Suprapubic skin (tissue), 4 donors: ENCODE results near the gene HOXB2. TPM values are rescaled to one million over a fixed set of nuclear protein-coding genes. Genes with fewer than 3 reads are reported as not detected.
A peak's percentile ranks its signal among the peaks of the same experiment; 100 is the strongest.

Source experiments
- DNase-seq, 2 donors: peaks; one replicate each; pipeline ENCODE4 v3.0.0-alpha.2; 2019; ENCODE audit warnings: low spot score in 2 of 2
- H3K27ac ChIP-seq: fragments of 200-600 bp; sonication (generic); one replicate; pipeline ENCODE4 v1.5.1; 2019
- H3K27me3 ChIP-seq: fragments of 200-600 bp; sonication (generic); one replicate; pipeline ENCODE4 v1.5.1; 2019
- H3K36me3 ChIP-seq: fragments of 200-600 bp; sonication (generic); one replicate; pipeline ENCODE4 v1.5.1; 2019
- H3K4me1 ChIP-seq: fragments of 200-600 bp; sonication (generic); one replicate; pipeline ENCODE4 v1.5.1; 2019
- H3K4me3 ChIP-seq: fragments of 200-600 bp; sonication (generic); one replicate; pipeline ENCODE4 v1.5.1; 2019; ENCODE audit warnings: mild to moderate bottlenecking
- H3K9me3 ChIP-seq: fragments of 200-600 bp; sonication (generic); one replicate; pipeline ENCODE4 v1.5.1; 2019
- CTCF ChIP-seq, 2 donors: fragments of 200-600 bp in 1 of 2; fragments of 450-650 bp in 1 of 2; sonication (generic) in 1 of 2; IDR thresholded peaks; one replicate each; pipeline ENCODE4 v1.5.1; 2016 to 2019; ENCODE audit warnings: antibody characterized with exemption in 2 of 2, mild to moderate bottlenecking in 1 of 2, moderate library complexity in 1 of 2
- EP300 ChIP-seq: sonication (generic); formaldehyde crosslinking; IDR thresholded peaks from one replicate; pipeline ENCODE4 v1.6.1; 2017; ENCODE audit warnings: antibody characterized with exemption
- POLR2A ChIP-seq, 2 donors: fragments of 450-650 bp; IDR thresholded peaks; one replicate each; pipeline ENCODE4 v1.6.1; 2017; ENCODE audit warnings: antibody characterized with exemption in 2 of 2, mild to moderate bottlenecking in 2 of 2, moderate library complexity in 2 of 2
- POLR2AphosphoS5 ChIP-seq, 3 donors: sonication (generic); formaldehyde crosslinking; IDR thresholded peaks; one replicate each; pipeline ENCODE4 v1.6.1; 2017; ENCODE audit warnings: antibody characterized with exemption in 3 of 3
- WGBS: methylation state at CpG from one replicate; pipeline ENCODE4 v1.1.5; 2018; 5-methylcytosine and 5-hydroxymethylcytosine counted together
- total RNA-seq, 4 donors: library from RNA; depleted of rRNA; stranded (reverse); fragments of >200 nt; gene quantifications; one replicate each; pipeline ENCODE4 v1.1.0, GENCODE V29; 2016

HOXB2 gene
- total RNA-seq, 4 donors from 2014 or later, result 8.4 to 13.6 (median 9.9) TPM

DNA sequence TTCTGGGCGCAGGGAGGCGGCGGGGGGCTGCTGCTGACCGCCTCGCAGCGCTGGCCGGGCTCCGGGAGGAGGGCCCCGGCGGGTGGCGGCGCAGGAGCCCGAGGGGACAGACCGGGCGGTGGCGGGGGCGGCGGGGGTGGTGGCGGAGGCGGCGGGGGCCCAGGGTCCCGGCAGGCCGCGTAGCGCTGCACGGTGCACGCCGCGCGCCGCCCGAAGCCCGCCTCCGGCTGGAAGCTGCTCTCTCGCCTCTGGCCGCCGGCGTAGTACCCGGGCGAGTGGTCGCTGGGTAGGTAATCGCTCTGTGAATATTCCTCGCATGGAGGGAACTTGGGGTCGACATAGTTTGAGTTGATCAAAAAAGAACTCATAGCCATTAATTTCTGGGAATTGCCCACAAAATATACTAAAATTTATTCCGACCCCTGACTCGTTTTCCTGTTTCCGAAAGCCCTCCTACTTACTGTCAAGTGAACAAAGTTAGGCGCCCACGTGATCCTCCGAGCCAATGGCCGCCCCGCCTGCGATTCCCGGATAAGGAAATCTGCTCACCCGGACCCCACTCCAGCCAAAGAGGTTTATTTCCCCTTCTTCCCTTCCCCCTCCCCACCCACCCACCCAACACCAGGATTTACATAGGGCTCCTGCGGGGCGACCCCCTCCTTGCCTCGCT is 33.2 kb upstream of the HOXB2 start, which contains the start of gene HOXB4:
TSS of gene HOXB4 (minus strand) at position 405 of the 670 bp plus-strand sequence. CDS start at position 374, 31 bp downstream.
- no peaks in the 10 kb centered on the region for H3K36me3 ChIP-seq
- DNase-seq, result peak; percentile 93 to 95
- H3K4me3 ChIP-seq, result peak within 1 kb of the TSS; percentile 69
- TF ChIP-seq POLR2AphosphoS5 (IDR thresholded peaks at IDR 0.05) (no peak), EP300 (no peak), CTCF (IDR thresholded peaks at IDR 0.05) (no peak), POLR2A (IDR thresholded peaks at IDR 0.05) (no peak)
- peak within 1 kb of the TSS; percentile 85 for H3K27ac ChIP-seq
- peaks cover 79% of the 10 kb centered on the region for H3K4me1 ChIP-seq
- under 1% methylated on average over 23 of the region's 58 CpGs for WGBS
- H3K27me3 ChIP-seq, result peaks cover 6% of the 10 kb centered on the region
- H3K9me3 ChIP-seq, result no peaks in the 10 kb centered on the region

DNA sequence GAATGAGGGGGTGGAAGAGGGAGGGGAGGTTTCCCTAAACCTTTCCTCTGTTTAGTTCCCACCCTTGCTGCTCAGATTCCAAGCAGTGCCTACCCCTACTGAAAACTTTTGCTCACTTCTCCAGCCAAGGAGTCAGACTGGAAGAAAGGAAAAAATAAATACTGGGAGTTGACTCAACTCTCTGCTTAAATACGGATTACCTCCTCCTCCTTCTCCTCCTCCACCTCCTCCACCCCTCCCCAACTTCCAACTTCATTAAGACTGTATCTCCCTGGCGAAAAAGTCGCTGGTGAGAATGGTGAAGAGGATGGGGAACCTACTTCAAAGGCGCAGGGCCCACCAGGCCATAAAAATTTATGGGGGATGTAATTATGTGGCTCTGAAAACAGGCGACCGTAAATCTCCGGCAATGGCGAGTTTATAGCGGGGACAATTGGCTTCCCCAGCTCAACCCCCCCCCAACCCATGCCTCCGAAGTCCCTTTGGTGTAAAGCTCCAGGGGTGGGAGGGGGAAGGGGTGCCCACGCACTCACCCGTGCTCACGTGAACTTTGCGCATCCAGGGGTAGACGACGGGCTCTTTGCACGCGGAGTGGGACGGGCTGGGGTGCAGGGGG is 32.5 kb upstream of the HOXB2 start:
- DNase-seq, result no peak
- no peaks in the 10 kb centered on the region for H3K9me3 ChIP-seq
- peaks cover 79% of the 10 kb centered on the region for H3K4me1 ChIP-seq
- 5% methylated on average over 10 of the region's 19 CpGs for WGBS
- peaks cover 6% of the 10 kb centered on the region for H3K27me3 ChIP-seq
- no peaks in the 10 kb centered on the region for H3K36me3 ChIP-seq
- peak overlapping the region; percentile 85 for H3K27ac ChIP-seq
- peak overlapping the region; percentile 69 for H3K4me3 ChIP-seq
- TF ChIP-seq EP300 (no peak), CTCF (IDR thresholded peaks at IDR 0.05) (no peak), POLR2A (IDR thresholded peaks at IDR 0.05) (no peak), POLR2AphosphoS5 (IDR thresholded peaks at IDR 0.05) (no peak)

- no peaks in the 10 kb centered on the region for H3K9me3 ChIP-seq
- WGBS, result 5% methylated on average over 32 of the region's 43 CpGs
- H3K4me3 ChIP-seq, result peak overlapping the region; percentile 69
- H3K27me3 ChIP-seq, result peaks cover 4% of the 10 kb centered on the region
- H3K4me1 ChIP-seq, result peaks cover 79% of the 10 kb centered on the region
- H3K36me3 ChIP-seq, result no peaks in the 10 kb centered on the region
- no peak for DNase-seq
- no peak for TF ChIP-seq CTCF (IDR thresholded peaks at IDR 0.05)
- TF ChIP-seq POLR2A (IDR thresholded peaks at IDR 0.05), result no peak
- TF ChIP-seq POLR2AphosphoS5 (IDR thresholded peaks at IDR 0.05), result peak in 1 of 3 donors; percentile 52
- peak overlapping the region; percentile 85 for H3K27ac ChIP-seq
Measured at GRCh38 chr17:48576479-48577309, 31.8 kb upstream of the HOXB2 start.

GRCh38 chr17:48575673-48576478 is 31.0 kb upstream of the HOXB2 start:
- no peak for DNase-seq
- H3K36me3 ChIP-seq, result no peaks in the 10 kb centered on the region
- peak overlapping the region; percentile 85 for H3K27ac ChIP-seq
- H3K9me3 ChIP-seq, result no peaks in the 10 kb centered on the region
- peaks cover 74% of the 10 kb centered on the region for H3K4me1 ChIP-seq
- H3K27me3 ChIP-seq, result peaks cover 4% of the 10 kb centered on the region
- WGBS, result 40% methylated on average over 20 of the region's 22 CpGs
- TF ChIP-seq EP300 (no peak), POLR2AphosphoS5 (IDR thresholded peaks at IDR 0.05) (no peak), CTCF (IDR thresholded peaks at IDR 0.05) (no peak), POLR2A (IDR thresholded peaks at IDR 0.05) (no peak)
- peak overlapping the region; percentile 69 for H3K4me3 ChIP-seq
